ENCODE results near the gene CCDC157.

DNA sequence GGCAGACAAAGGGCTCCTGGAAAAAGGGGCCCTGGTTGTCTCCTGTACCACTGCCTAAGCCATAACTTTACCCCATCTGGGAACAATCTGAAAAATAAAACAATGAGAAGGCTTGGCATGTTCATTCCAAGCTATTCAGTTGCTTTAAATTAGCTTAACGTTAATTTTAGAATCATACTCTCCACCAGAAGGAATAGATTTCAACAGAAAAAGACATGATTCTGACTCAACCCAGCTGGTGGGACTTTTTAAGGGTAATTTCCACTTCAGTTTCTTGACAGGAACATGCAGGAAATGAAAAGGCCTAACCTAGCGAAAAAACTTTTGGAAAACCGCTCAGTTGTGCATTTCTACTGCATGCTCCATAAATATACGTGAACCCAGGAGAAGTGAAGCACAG is 8.0 kb upstream of the CCDC157 start:
- TF ChIP-seq CTCF (IDR thresholded peaks at IDR 0.05) (no peak), POLR2AphosphoS5 (IDR thresholded peaks at IDR 0.05) (no peak), POLR2A (IDR thresholded peaks at IDR 0.05) (no peak), EP300 (IDR thresholded peaks at IDR 0.05) (no peak)

All from suprapubic skin (tissue), 4 donors.